ENCODE data around the gene GPR25.

GRCh38 chr1:200892958-200893357 is 20.2 kb downstream of the GPR25 start:
- TF ChIP-seq POLR2A (IDR thresholded peaks at IDR 0.05) (no peak), CTCF (IDR thresholded peaks at IDR 0.05) (no peak)

Measured in breast epithelium (tissue), 3 donors.